ENCODE data around the gene AP1B1. TPM values are rescaled to one million over a fixed set of nuclear protein-coding genes. Genes with fewer than 3 reads are reported as not detected.

The AP1B1 gene
- total and polyA plus RNA-seq, 2 of the 8 experiments (the other 6 are each of a cell fraction or from before 2014, with no cell fraction given): 64.2 to 86.8 TPM

- Histone ChIP-seq H3K18ac (ENCODE audit: extremely low read depth, low read length) (no peak overlapping the region), H2BK120ac (replicated peaks; ENCODE audit: low read depth, low read length) (no peak overlapping the region), H3K9me3 (ENCODE audit: insufficient read depth in 2 of 2, low read depth in 1 of 2, low read length in 1 of 2) (no peaks in the 10 kb centered on the region), H3K36me3 (ENCODE audit: control insufficient read depth in 2 of 4, insufficient read depth in 4 of 4, low read length in 3 of 4) (no peaks in the 10 kb centered on the region), H3K9ac (replicated peaks in 1 of 4; ENCODE audit: extremely low read depth in 1 of 4, low read depth in 3 of 4, low read length in 3 of 4) (no peak overlapping the region), H3K23ac (ENCODE audit: insufficient read length) (no peak overlapping the region), H3K79me1 (ENCODE audit: low read depth, low read length) (no peaks in the 10 kb centered on the region), H4K20me1 (replicated peaks in 1 of 2; ENCODE audit: control insufficient read depth in 1 of 2, insufficient read depth in 2 of 2, low read length in 2 of 2) (no peaks in the 10 kb centered on the region), H3K27me3 (replicated peaks in 1 of 4; ENCODE audit: control insufficient read depth in 3 of 4, extremely low read depth in 1 of 4, insufficient read depth in 3 of 4, low read length in 3 of 4) (no peaks in the 10 kb centered on the region), H3K56ac (replicated peaks; ENCODE audit: insufficient read length, low read depth, low read length) (no peak overlapping the region), H3K4me2 (ENCODE audit: insufficient read depth in 1 of 2, low read depth in 2 of 2, low read length in 2 of 2) (peak overlapping the region; percentile 24 to 48; a peak in 3 of 4 replicates), H2BK5ac (ENCODE audit: low read depth, low read length) (no peak overlapping the region), H2BK12ac (ENCODE audit: low read depth, low read length) (no peak overlapping the region), H2AK5ac (ENCODE audit: low read depth, low read length) (no peak overlapping the region), H2BK15ac (ENCODE audit: low read length) (no peak overlapping the region), H3K4ac (replicated peaks; ENCODE audit: insufficient read length, low read depth, low read length) (no peak overlapping the region), H2AFZ (ENCODE audit: low read length) (0 out of 2 replicates have a peak overlapping the region, but pooled peaks have one; percentile 57), H3K4me3 (ENCODE audit: extremely low read depth in 1 of 4, insufficient read depth in 2 of 4, low read depth in 3 of 4, low read length in 4 of 4) (peak overlapping the region in 1 of 4 experiments; percentile 0; a peak in 1 of 8 replicates), H4K8ac (ENCODE audit: extremely low read depth, insufficient read depth, low read length) (no peak overlapping the region), H4K5ac (ENCODE audit: insufficient read length, low read depth, low read length) (no peak overlapping the region), H3K27ac (ENCODE audit: low read depth, low read length) (no peak overlapping the region), H3K79me2 (ENCODE audit: control insufficient read depth in 1 of 2, insufficient read depth in 2 of 2, low read length in 2 of 2) (no peaks in the 10 kb centered on the region), H3K4me1 (replicated peaks in 1 of 4; ENCODE audit: control insufficient read depth in 3 of 4, insufficient read depth in 4 of 4, low read length in 3 of 4) (peaks cover 0 to 4% (median 0%) of the 10 kb centered on the region in 4 experiments; a peak in 1 of 7 replicates), H2BK20ac (ENCODE audit: low read length) (no peak overlapping the region), H4K91ac (replicated peaks; ENCODE audit: insufficient read length, low read length) (no peak overlapping the region), H3K23me2 (ENCODE audit: low read depth, low read length) (no peaks in the 10 kb centered on the region), H3K14ac (ENCODE audit: insufficient read length) (no peak overlapping the region)
- ChIA-PET CTCF (ENCODE audit: partially characterized antibody) (interaction anchor here (1.0 to 1.7 kb wide), 7 partner anchors 9 to 41 kb away, joined by 3 to 6 read pairs (median 5); no protein-coding TSS in a partner anchor), POLR2A (ENCODE audit: partially characterized antibody) (no interaction called here)
- DNase-seq (ENCODE audit: low read depth in 1 of 2, low spot score in 2 of 2) (no peak), FAIRE-seq (peak; percentile 55)
- WGBS, 2 experiments (ENCODE audit: extremely low coverage in 1 of 2, insufficient coverage in 1 of 2, insufficient read length in 1 of 2, insufficient replicate concordance in 2 of 2, low coverage in 1 of 2, low lambda C conversion rate in 2 of 2, missing lambda C conversion rate in 1 of 2): 42% methylated on average over 5 of the region's 5 CpGs; no CpG with 5 or more reads in 1 of the 2 experiments
These were observed 43.6 kb upstream of the AP1B1 start for GRCh38 chr22:29431986-29432385.

All from H1 (cell line).